OCI-LY1 (cell line): ENCODE results near the gene PBX3.

Experiments
- CTCF ChIP-seq: fragments of 200-600 bp; sonication (generic), shearing (Covaris generic); IDR thresholded peaks from 2 replicates; pipeline ENCODE4 v1.5.1; 2017; ENCODE audit warnings: mild to moderate bottlenecking, antibody characterized with exemption, low read length, moderate library complexity, mixed read lengths
- EZH2 ChIP-seq: fragments of 200-600 bp; sonication (generic), shearing (Covaris generic); IDR thresholded peaks from 2 replicates; pipeline ENCODE4 v1.8.0; 2017; ENCODE audit warnings: borderline replicate concordance, mixed run types, mild to moderate bottlenecking, antibody characterized with exemption, low read length, moderate library complexity, mixed read lengths

- no peak for TF ChIP-seq CTCF
- no peak for TF ChIP-seq EZH2
These were observed 1.5 kb upstream of the PBX3 start for GRCh38 chr9:125745682-125746016.
